SK-N-SH treated with all-trans-retinoic acid at 6 μM for 48 hours (cell line): ENCODE data around the gene PLA2G4A.

Experiments
- ATAC-seq: fragments of 200-7000 bp; cut with Tn5 transposase; 3 replicates; pipeline ENCODE4 v1.9.1; 2020; ENCODE audit warnings: mild to moderate bottlenecking, moderate library complexity
- BACH2 ChIP-seq: fragments of 250-450 bp; sonication (Bioruptor Pico); IDR thresholded peaks from 2 replicates; pipeline ENCODE4 v1.9.0; 2021; ENCODE audit warnings: mild to moderate bottlenecking, borderline replicate concordance
- CREB5 ChIP-seq: fragments of 250-450 bp; sonication (Bioruptor Pico); IDR thresholded peaks from 2 replicates; pipeline ENCODE4 v1.5.1; 2020; ENCODE audit warnings: low read depth, mild to moderate bottlenecking, moderate library complexity
- CSDC2 ChIP-seq: fragments of 250-450 bp; sonication (Bioruptor Pico); IDR thresholded peaks from 2 replicates; pipeline ENCODE4 v1.5.0; 2020; ENCODE audit warnings: mild to moderate bottlenecking, moderate library complexity
- CSRNP3 ChIP-seq: fragments of 250-450 bp; sonication (Bioruptor Pico); IDR thresholded peaks from 2 replicates; pipeline ENCODE4 v1.5.1; 2021; ENCODE audit warnings: mild to moderate bottlenecking, moderate library complexity
- ESRRG ChIP-seq: fragments of 250-450 bp; sonication (Bioruptor Pico); IDR thresholded peaks from 2 replicates; pipeline ENCODE4 v1.6.1; 2021; ENCODE audit warnings: mild to moderate bottlenecking
- GLIS3 ChIP-seq: fragments of 250-450 bp; sonication (Bioruptor Pico); IDR thresholded peaks from 2 replicates; pipeline ENCODE4 v1.5.0; 2020; ENCODE audit warnings: mild to moderate bottlenecking, moderate library complexity
- ISL1 ChIP-seq: fragments of 250-450 bp; sonication (Bioruptor Pico); IDR thresholded peaks from 2 replicates; pipeline ENCODE4 v2.1.2; 2022; ENCODE audit warnings: mild to moderate bottlenecking, moderate library complexity
- OSR1 ChIP-seq: fragments of 250-450 bp; sonication (Bioruptor Pico); IDR thresholded peaks from 2 replicates; pipeline ENCODE4 v1.8.0; 2022; ENCODE audit warnings: moderate library complexity, mild to moderate bottlenecking, inconsistent platforms
- PATZ1 ChIP-seq: fragments of 250-450 bp; sonication (Bioruptor Pico); IDR thresholded peaks from 2 replicates; pipeline ENCODE4 v1.8.0; 2020; ENCODE audit warnings: mild to moderate bottlenecking, moderate library complexity, borderline replicate concordance
- PPARA ChIP-seq: fragments of 250-450 bp; sonication (Bioruptor Pico); IDR thresholded peaks from 2 replicates; pipeline ENCODE4 v1.5.0; 2020; ENCODE audit warnings: mild to moderate bottlenecking, borderline replicate concordance
- RARB ChIP-seq: fragments of 250-450 bp; sonication (Bioruptor Pico); IDR thresholded peaks from 2 replicates; pipeline ENCODE4 v1.8.0; 2021; ENCODE audit warnings: mild to moderate bottlenecking, moderate library complexity
- TCF4 ChIP-seq: fragments of 250-450 bp; sonication (Bioruptor Pico); IDR thresholded peaks from 2 replicates; pipeline ENCODE4 v1.8.0; 2021; ENCODE audit warnings: mild to moderate bottlenecking, moderate library complexity, borderline replicate concordance
- TOX ChIP-seq: fragments of 250-450 bp; sonication (Bioruptor Pico); IDR thresholded peaks from 2 replicates; pipeline ENCODE4 v1.8.0; 2021; ENCODE audit warnings: mild to moderate bottlenecking, moderate library complexity, borderline replicate concordance
- TSHZ2 ChIP-seq: fragments of 250-450 bp; sonication (Bioruptor Pico); IDR thresholded peaks from 2 replicates; pipeline ENCODE4 v1.5.0; 2020; ENCODE audit warnings: mild to moderate bottlenecking, moderate library complexity
- ZC3H10 ChIP-seq: fragments of 250-450 bp; sonication (Bioruptor Pico); IDR thresholded peaks from 2 replicates; pipeline ENCODE4 v1.5.1; 2021; ENCODE audit warnings: mild to moderate bottlenecking, moderate library complexity
- ZFP30 ChIP-seq: fragments of 450-650 bp; formaldehyde crosslinking; IDR thresholded peaks from 2 replicates; pipeline ENCODE4 v1.5.0; 2022; ENCODE audit warnings: mild to moderate bottlenecking, moderate library complexity
- ZNF565 ChIP-seq: fragments of 450-650 bp; formaldehyde crosslinking; conservative IDR thresholded peaks from 2 replicates; pipeline ENCODE4 v1.5.0; 2020; ENCODE audit warnings: low read depth, mild to moderate bottlenecking, moderate library complexity
- ZNF70 ChIP-seq: fragments of 450-650 bp; formaldehyde crosslinking; IDR thresholded peaks from 2 replicates; pipeline ENCODE4 v1.5.0; 2020; ENCODE audit warnings: mild to moderate bottlenecking, moderate library complexity
- ZNF8 ChIP-seq: fragments of 450-650 bp; formaldehyde crosslinking; IDR thresholded peaks from 2 replicates; pipeline ENCODE4 v1.5.0; 2020; ENCODE audit warnings: mild to moderate bottlenecking, moderate library complexity

Gene PLA2G4A

GRCh38 chr1:186957314-186957713, 128.6 kb downstream of the PLA2G4A start:
- no peak for ATAC-seq
- no peak for TF ChIP-seq BACH2 (CRISPR knock-in tag)
- no peak for TF ChIP-seq PPARA (CRISPR knock-in tag)
- no peak for TF ChIP-seq PATZ1
- no peak for TF ChIP-seq TOX
- no peak for TF ChIP-seq RARB
- no peak for TF ChIP-seq TCF4 (CRISPR knock-in tag)
- no peak for TF ChIP-seq CREB5 (CRISPR knock-in tag)

- TF ChIP-seq ESRRG (no peak), GLIS3 (CRISPR knock-in tag) (no peak), BACH2 (CRISPR knock-in tag) (no peak), PPARA (CRISPR knock-in tag) (no peak), TCF4 (CRISPR knock-in tag) (no peak), ZC3H10 (CRISPR knock-in tag) (no peak), TSHZ2 (CRISPR knock-in tag) (no peak), ZFP30 (CRISPR knock-in tag) (no peak), ZNF70 (no peak), TOX (no peak), PATZ1 (no peak), ZNF8 (CRISPR knock-in tag) (no peak), OSR1 (CRISPR knock-in tag) (no peak), ZNF565 (no peak), ISL1 (CRISPR knock-in tag) (no peak), CREB5 (CRISPR knock-in tag) (no peak), RARB (no peak), CSRNP3 (no peak), CSDC2 (CRISPR knock-in tag) (no peak)
- ATAC-seq, result no peak
Observed at GRCh38 chr1:186958520-186958919, 129.8 kb downstream of the PLA2G4A start.

GRCh38 chr1:186960861-186961260, 132.1 kb downstream of the PLA2G4A start:
- no peak for ATAC-seq
- no peak for TF ChIP-seq ESRRG
- TF ChIP-seq PATZ1, result no peak
